GM19438 (cell line): ENCODE results near the gene SERBP1.
"Not testable (repeated sequence)": the region's sequence is repeated elsewhere in the genome, so short reads cannot be mapped to it uniquely, and the experiment has no call there.

ENCODE experiments used
- ATAC-seq: cut with Tn5 transposase; IDR thresholded peaks from one replicate; pipeline ENCODE4 v1.9.1; 2021; ENCODE audit warnings: low read depth; ENCODE audit not compliant: unreplicated experiment

Gene SERBP1

DNA sequence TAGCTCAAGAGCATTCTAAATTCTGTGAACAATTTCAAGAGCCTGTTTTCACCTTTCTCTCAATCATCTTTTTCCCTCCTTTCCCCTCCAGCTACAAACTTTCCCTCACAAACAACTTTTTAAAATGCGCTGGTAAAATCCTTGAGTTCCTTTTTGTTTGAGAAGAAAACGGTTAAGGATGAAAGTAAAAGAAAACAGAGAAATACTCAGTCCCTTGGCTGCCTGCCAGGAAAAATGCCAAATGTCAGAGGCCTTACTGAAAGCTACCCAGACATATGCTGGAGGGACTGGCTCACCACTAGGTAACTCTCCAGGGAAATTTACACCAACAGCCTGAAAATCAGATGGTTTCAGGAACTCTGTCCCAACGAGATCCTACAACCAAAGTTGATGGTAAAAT is 11.0 kb upstream of the SERBP1 start:
- no peak for ATAC-seq

DNA sequence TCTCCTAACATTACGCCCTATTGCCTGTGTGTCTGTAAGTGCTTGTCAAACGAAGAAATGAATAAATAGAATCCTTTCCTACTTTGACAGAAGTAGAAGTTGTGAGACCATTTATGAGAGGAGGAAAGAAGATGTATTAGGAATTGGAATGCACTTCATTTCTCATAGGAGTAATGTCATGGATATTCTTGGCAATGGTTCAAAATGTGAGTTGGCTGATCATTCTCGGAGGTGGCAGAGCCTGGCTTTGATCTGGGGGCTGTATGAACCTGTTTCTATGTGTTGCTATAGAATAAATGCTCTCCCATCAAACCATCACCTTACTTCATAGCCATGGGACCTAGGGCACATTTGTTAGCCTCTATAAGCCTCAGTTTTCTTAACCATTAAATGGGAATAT is 10.1 kb upstream of the SERBP1 start:
- no peak for ATAC-seq

- no peak for ATAC-seq
Measured at GRCh38 chr1:67439277-67440029, 9.3 kb upstream of the SERBP1 start.

GRCh38 chr1:67437961-67438360 is 7.8 kb upstream of the SERBP1 start:
- ATAC-seq: no peak

GRCh38 chr1:67436511-67437055 is 6.4 kb upstream of the SERBP1 start:
- no peak for ATAC-seq

GRCh38 chr1:67434491-67434890 is 4.3 kb upstream of the SERBP1 start:
- no peak for ATAC-seq

- ATAC-seq: no peak
Measured at GRCh38 chr1:67433837-67434236, 3.6 kb upstream of the SERBP1 start.

- ATAC-seq: no peak
Measured at GRCh38 chr1:67432745-67433144, 2.5 kb upstream of the SERBP1 start.

GRCh38 chr1:67431869-67432578 is 1.8 kb upstream of the SERBP1 start:
- ATAC-seq: no peak

- no peak for ATAC-seq
Measured at GRCh38 chr1:67431156-67431765, 1.1 kb upstream of the SERBP1 start.

GRCh38 chr1:67429528-67430357 is 459 bp downstream of the SERBP1 start:
- ATAC-seq: peak; percentile 3

GRCh38 chr1:67429011-67429527 is 1.1 kb downstream of the SERBP1 start:
- no peak for ATAC-seq

GRCh38 chr1:67427947-67428346 is 2.3 kb downstream of the SERBP1 start:
- ATAC-seq: no peak

DNA sequence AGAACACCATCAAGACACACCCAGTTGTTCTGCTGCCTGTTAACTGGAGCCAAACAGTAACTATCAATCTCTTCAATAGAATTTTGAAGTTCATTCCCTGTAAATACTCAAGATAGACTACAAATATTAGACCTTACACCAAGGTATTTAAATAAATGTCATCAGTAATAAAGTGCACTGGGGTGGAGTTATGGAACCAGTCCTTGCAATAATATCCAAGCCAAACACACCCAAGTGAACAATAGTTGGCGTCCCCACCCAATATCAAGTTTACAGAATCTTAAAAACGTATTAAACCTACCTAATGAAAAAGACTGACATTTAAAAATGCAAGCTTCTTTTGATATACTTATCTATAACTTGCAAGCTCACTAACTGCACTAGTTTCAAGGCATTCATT is 2.7 kb downstream of the SERBP1 start:
- ATAC-seq: no peak

GRCh38 chr1:67420835-67421492 is 9.2 kb downstream of the SERBP1 start:
- ATAC-seq: no peak

- no peak for ATAC-seq
Measured at GRCh38 chr1:67418839-67419586, 11.2 kb downstream of the SERBP1 start.

- ATAC-seq: not testable (repeated sequence)
Measured at GRCh38 chr1:67417733-67418132, 12.5 kb downstream of the SERBP1 start.

DNA sequence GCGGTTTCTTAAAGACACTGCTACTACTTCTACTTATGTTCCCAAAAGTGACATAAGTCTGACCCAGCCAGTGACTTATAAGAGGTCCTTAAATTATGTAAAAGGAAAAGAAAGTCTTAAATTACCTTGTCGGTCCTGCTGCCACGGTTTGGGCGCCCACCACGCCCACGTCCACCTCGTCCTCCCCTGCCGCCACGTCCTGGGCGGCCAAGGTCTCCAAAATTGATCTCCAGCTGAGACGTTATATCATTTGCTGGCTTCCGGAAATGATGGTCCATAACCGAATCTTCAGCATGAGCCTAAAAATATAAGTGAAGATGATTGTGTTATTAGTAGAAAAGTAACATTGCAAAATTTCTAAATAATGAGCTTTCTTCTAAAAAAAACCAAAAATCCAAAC is 15.2 kb downstream of the SERBP1 start:
- no peak for ATAC-seq

DNA sequence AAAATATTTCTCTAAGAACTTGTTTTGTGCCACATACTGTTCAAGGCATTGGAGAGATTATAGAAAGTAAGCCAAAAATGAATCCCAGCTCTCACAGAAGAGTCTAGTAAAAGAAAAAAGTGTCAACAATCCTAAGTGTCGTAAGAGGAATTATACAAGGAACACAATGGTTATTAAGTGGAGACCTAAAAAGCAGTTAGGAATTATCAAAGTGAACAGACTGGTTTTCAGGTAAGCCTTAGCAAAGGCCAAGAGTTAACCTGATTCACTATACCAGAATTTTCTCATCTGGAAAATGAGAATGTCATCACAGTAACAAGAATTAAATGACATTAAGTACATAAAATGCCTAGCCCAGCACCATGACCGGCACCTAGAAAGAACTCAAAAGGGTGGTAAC is 15.6 kb downstream of the SERBP1 start:
- ATAC-seq: no peak
